Measurements from ENCODE around the gene RANGAP1. TPM values are rescaled to one million over a fixed set of nuclear protein-coding genes. Genes with fewer than 3 reads are reported as not detected.

The RANGAP1 gene
- polyA plus RNA-seq, 3 donors = 8.3 to 30.2 (median 8.5) TPM

DNA sequence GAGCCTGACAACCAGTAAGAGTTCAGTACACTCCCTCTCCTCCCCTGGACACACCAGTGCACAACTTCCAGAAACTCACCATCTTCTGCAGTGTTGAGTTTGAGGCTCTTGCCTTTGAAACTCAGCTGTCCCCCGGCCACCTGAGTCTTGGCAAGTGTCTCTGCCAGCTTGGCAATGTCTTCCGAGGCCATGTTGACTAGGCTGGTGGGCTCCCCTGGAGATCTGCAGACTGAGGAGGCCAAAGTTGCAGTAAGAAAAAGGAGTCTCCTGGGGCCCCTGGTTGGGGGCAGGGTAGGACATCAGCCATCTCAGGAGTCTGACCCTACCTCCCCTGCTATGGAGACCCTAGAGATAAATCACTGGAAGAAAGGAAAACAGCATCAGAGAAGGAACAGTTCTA, 5.1 kb downstream of the RANGAP1 start:
- H3K27ac Mint-ChIP-seq = peak overlapping the region in 4 of 7 donors; percentile 29 to 55 (median 34)
- Histone ChIP-seq H3K79me2 (ENCODE audit: insufficient read depth, low read length) (peaks cover 84% of the 10 kb centered on the region), H3K9me3 (replicated peaks in 1 of 2; ENCODE audit: control insufficient read depth in 1 of 2, insufficient read depth in 1 of 2, low read length in 2 of 2) (no peaks in the 10 kb centered on the region), H3K36me3 (replicated peaks in 1 of 2; ENCODE audit: control insufficient read depth in 1 of 2, insufficient read depth in 2 of 2, low read length in 2 of 2) (peaks cover 38 to 66% of the 10 kb centered on the region in 2 donors), H3K27ac (ENCODE audit: low read depth in 1 of 2, low read length in 2 of 2) (peak overlapping the region in 1 of 2 donors; percentile 33), H3K4me2 (replicated peaks; ENCODE audit: extremely low read depth, low read length, poor library complexity, severe bottlenecking) (no peak overlapping the region), H3K9ac (ENCODE audit: insufficient read depth, low read length, poor library complexity, severe bottlenecking) (no peak overlapping the region), H3K27me3 (ENCODE audit: control insufficient read depth in 2 of 2, insufficient read depth in 2 of 2, low read length in 2 of 2) (no peaks in the 10 kb centered on the region), H4K20me1 (ENCODE audit: insufficient read depth, low read length) (peaks cover 10% of the 10 kb centered on the region), H3K4me1 (ENCODE audit: control insufficient read depth in 1 of 2, insufficient read depth in 2 of 2, low read length in 2 of 2) (peaks cover 8 to 14% of the 10 kb centered on the region in 2 donors), H2AFZ (ENCODE audit: insufficient read depth, low read depth, low read length, poor library complexity, severe bottlenecking) (no peak overlapping the region), H3K4me3 (replicated peaks in 1 of 3; ENCODE audit: low read depth in 2 of 3, low read length in 3 of 3) (no peak overlapping the region)
- TF ChIP-seq, protein P1, sequence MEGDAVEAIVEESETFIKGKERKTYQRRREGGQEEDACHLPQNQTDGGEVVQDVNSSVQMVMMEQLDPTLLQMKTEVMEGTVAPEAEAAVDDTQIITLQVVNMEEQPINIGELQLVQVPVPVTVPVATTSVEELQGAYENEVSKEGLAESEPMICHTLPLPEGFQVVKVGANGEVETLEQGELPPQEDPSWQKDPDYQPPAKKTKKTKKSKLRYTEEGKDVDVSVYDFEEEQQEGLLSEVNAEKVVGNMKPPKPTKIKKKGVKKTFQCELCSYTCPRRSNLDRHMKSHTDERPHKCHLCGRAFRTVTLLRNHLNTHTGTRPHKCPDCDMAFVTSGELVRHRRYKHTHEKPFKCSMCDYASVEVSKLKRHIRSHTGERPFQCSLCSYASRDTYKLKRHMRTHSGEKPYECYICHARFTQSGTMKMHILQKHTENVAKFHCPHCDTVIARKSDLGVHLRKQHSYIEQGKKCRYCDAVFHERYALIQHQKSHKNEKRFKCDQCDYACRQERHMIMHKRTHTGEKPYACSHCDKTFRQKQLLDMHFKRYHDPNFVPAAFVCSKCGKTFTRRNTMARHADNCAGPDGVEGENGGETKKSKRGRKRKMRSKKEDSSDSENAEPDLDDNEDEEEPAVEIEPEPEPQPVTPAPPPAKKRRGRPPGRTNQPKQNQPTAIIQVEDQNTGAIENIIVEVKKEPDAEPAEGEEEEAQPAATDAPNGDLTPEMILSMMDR (IDR thresholded peaks at IDR 0.05) = no peak
- DNase-seq = no peak
- peaks cover 45 to 75% of the 10 kb centered on the region in 2 donors for H3K36me3 Mint-ChIP-seq
- intact Hi-C loops (cut with micrococcal nuclease) = loop anchor here in 1 of 2 donors (10.0 kb wide), 2 partner anchors 76 to 1236 kb away; partner anchors contain the start of gene L3MBTL2
- H3K9me3 Mint-ChIP-seq = peaks cover 0 to 2% (median 0%) of the 10 kb centered on the region in 7 donors
- WGBS (ENCODE audit: insufficient coverage) = 100% methylated on average over 1 of the region's 2 CpGs
- peaks cover 0 to 2% (median 0%) of the 10 kb centered on the region in 3 donors for H3K27me3 Mint-ChIP-seq (ENCODE audit: low read depth in 3 of 3)
- no peak overlapping the region for H3K4me3 Mint-ChIP-seq
- peaks cover 11% of the 10 kb centered on the region for H3K4me1 Mint-ChIP-seq

DNA sequence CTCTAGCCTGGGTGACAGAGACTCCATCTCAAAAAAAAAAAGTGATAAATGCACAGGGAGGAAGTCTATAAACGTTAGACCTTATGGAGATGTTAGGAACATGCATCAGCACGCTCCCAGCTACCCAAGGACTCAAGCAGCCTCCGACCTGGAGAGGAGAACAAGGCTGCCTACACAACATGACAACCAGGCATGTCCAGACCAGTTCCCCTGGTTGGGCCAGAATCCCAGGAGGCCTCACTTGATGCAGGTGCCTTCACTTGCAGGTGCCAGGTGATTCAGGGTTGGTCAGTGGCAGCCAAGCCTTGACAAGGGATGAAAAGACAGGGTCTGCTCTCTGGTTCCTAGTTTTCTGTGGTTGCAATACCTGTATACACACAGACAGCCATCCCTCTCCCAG, 5.9 kb downstream of the RANGAP1 start:
- Histone ChIP-seq H3K79me2 (ENCODE audit: insufficient read depth, low read length) (peaks cover 79% of the 10 kb centered on the region), H4K20me1 (ENCODE audit: insufficient read depth, low read length) (peaks cover 10% of the 10 kb centered on the region), H3K9ac (ENCODE audit: insufficient read depth, low read length, poor library complexity, severe bottlenecking) (no peak overlapping the region), H3K27me3 (ENCODE audit: control insufficient read depth in 2 of 2, insufficient read depth in 2 of 2, low read length in 2 of 2) (no peaks in the 10 kb centered on the region), H3K4me2 (replicated peaks; ENCODE audit: extremely low read depth, low read length, poor library complexity, severe bottlenecking) (no peak overlapping the region), H3K9me3 (replicated peaks in 1 of 2; ENCODE audit: control insufficient read depth in 1 of 2, insufficient read depth in 1 of 2, low read length in 2 of 2) (no peaks in the 10 kb centered on the region), H3K36me3 (replicated peaks in 1 of 2; ENCODE audit: control insufficient read depth in 1 of 2, insufficient read depth in 2 of 2, low read length in 2 of 2) (peaks cover 42 to 74% of the 10 kb centered on the region in 2 donors), H3K27ac (ENCODE audit: low read depth in 1 of 2, low read length in 2 of 2) (no peak overlapping the region), H2AFZ (ENCODE audit: insufficient read depth, low read depth, low read length, poor library complexity, severe bottlenecking) (no peak overlapping the region), H3K4me3 (replicated peaks in 1 of 3; ENCODE audit: low read depth in 2 of 3, low read length in 3 of 3) (no peak overlapping the region), H3K4me1 (ENCODE audit: control insufficient read depth in 1 of 2, insufficient read depth in 2 of 2, low read length in 2 of 2) (peaks cover 4 to 6% of the 10 kb centered on the region in 2 donors)
- no CpG with 5 or more reads among the region's 3 CpGs for WGBS (ENCODE audit: insufficient coverage)
- intact Hi-C loops (cut with micrococcal nuclease) = loop anchor here in 1 of 2 donors (10.0 kb wide), 2 partner anchors 75 to 1235 kb away; partner anchors contain the start of gene L3MBTL2
- DNase-seq = no peak
- Mint-ChIP-seq H3K4me3 (no peak overlapping the region), H3K9me3 (peaks cover 0 to 2% (median 0%) of the 10 kb centered on the region in 7 donors), H3K36me3 (peaks cover 50 to 83% of the 10 kb centered on the region in 2 donors), H3K27ac (peak overlapping the region in 2 of 7 donors; percentile 34 to 37), H3K27me3 (ENCODE audit: low read depth in 3 of 3) (peaks cover 0 to 2% (median 0%) of the 10 kb centered on the region in 3 donors), H3K4me1 (peaks cover 8% of the 10 kb centered on the region)
- TF ChIP-seq, protein P1 (IDR thresholded peaks at IDR 0.05) = no peak

All from CD14-positive monocyte (primary cell).